Tibial nerve (tissue), 4 donors: ENCODE results near the gene SCAF4. TPM values are rescaled to one million over a fixed set of nuclear protein-coding genes. Genes with fewer than 3 reads are reported as not detected.

Experiments
- DNase-seq, 2 donors: peaks; one replicate each; pipeline ENCODE4 v3.0.0-alpha.2; 2019; ENCODE audit warnings: low spot score in 2 of 2
- H3K27ac ChIP-seq, 4 donors: fragments of 200-600 bp; sonication (generic) in 3 of 4; one replicate each; pipeline ENCODE4 v1.5.1; 2017 to 2019; ENCODE audit warnings: mild to moderate bottlenecking in 1 of 4
- H3K27me3 ChIP-seq, 2 donors: fragments of 200-600 bp; sonication (generic) in 1 of 2; one replicate each; pipeline versions ENCODE4 v1.5.1 to v1.6.0; 2017 to 2019
- H3K36me3 ChIP-seq, 3 donors: fragments of 200-600 bp; sonication (generic); one replicate each; pipeline ENCODE4 v1.5.1; 2018 to 2019
- H3K4me1 ChIP-seq, 4 donors: fragments of 200-600 bp; sonication (generic) in 3 of 4; one replicate each; pipeline ENCODE4 v1.5.1; 2017 to 2019
- H3K4me3 ChIP-seq, 4 donors: fragments of 200-600 bp; sonication (generic) in 3 of 4; one replicate each; pipeline ENCODE4 v1.5.1; 2017 to 2019; ENCODE audit warnings: mild to moderate bottlenecking in 1 of 4, moderate library complexity in 1 of 4
- H3K9me3 ChIP-seq, 4 donors: fragments of 200-600 bp; sonication (generic) in 3 of 4; one replicate each; pipeline ENCODE4 v1.5.1; 2017 to 2019
- CTCF ChIP-seq, 5 experiments: fragments of 200-600 bp in 3 of 5; fragments of 450-650 bp in 2 of 5; sonication (generic) in 3 of 5; IDR thresholded peaks; one replicate each; pipeline ENCODE4 v1.5.1; 2016 to 2019; ENCODE audit warnings: antibody characterized with exemption in 5 of 5, mild to moderate bottlenecking in 3 of 5, moderate library complexity in 2 of 5
- EP300 ChIP-seq, 2 donors: sonication (generic); formaldehyde crosslinking; IDR thresholded peaks; one replicate each; pipeline ENCODE4 v1.6.1; 2017; ENCODE audit warnings: antibody characterized with exemption in 2 of 2, mild to moderate bottlenecking in 1 of 2
- POLR2A ChIP-seq, 2 donors: fragments of 450-650 bp; IDR thresholded peaks; one replicate each; pipeline ENCODE4 v1.6.1; 2017; ENCODE audit warnings: antibody characterized with exemption in 2 of 2, mild to moderate bottlenecking in 2 of 2, moderate library complexity in 2 of 2
- WGBS, 2 donors: methylation state at CpG; one replicate each; pipeline ENCODE4 v1.1.5; 2018; 5-methylcytosine and 5-hydroxymethylcytosine counted together
- total RNA-seq, 4 donors: library from RNA; depleted of rRNA; stranded (reverse); fragments of >200 nt; gene quantifications; one replicate each; pipeline ENCODE4 v1.1.0, GENCODE V29; 2016

The SCAF4 gene
- total RNA-seq, 4 donors from 2014 or later, result 13.2 to 23.2 (median 17.6) TPM

- no peak for TF ChIP-seq POLR2A (IDR thresholded peaks at IDR 0.05)
- TF ChIP-seq CTCF (IDR thresholded peaks at IDR 0.05), result no peak
- no peak for TF ChIP-seq EP300 (IDR thresholded peaks at IDR 0.05)
- Histone ChIP-seq H3K27ac (no peak overlapping the region), H3K36me3 (no peaks in the 10 kb centered on the region), H3K9me3 (no peaks in the 10 kb centered on the region), H3K4me1 (no peaks in the 10 kb centered on the region), H3K27me3 (no peaks in the 10 kb centered on the region), H3K4me3 (no peak overlapping the region)
- no peak for DNase-seq
- 90% methylated on average over 4 of the region's 4 CpGs for WGBS, 2 donors
These were observed 29.0 kb upstream of the SCAF4 start for GRCh38 chr21:31760931-31761330.

- H3K9me3 ChIP-seq, result no peaks in the 10 kb centered on the region
- H3K4me3 ChIP-seq, result no peak overlapping the region
- H3K27ac ChIP-seq, result no peak overlapping the region
- 82 to 83% methylated on average over 1 of the region's 1 CpG for WGBS, 2 donors
- no peaks in the 10 kb centered on the region for H3K27me3 ChIP-seq
- H3K36me3 ChIP-seq, result no peaks in the 10 kb centered on the region
- H3K4me1 ChIP-seq, result no peaks in the 10 kb centered on the region
- no peak for DNase-seq
- TF ChIP-seq POLR2A (IDR thresholded peaks at IDR 0.05) (no peak), EP300 (IDR thresholded peaks at IDR 0.05) (no peak), CTCF (IDR thresholded peaks at IDR 0.05) (no peak)
These were observed 24.9 kb upstream of the SCAF4 start for GRCh38 chr21:31756787-31757186.

GRCh38 chr21:31755027-31755426 is 23.1 kb upstream of the SCAF4 start:
- Histone ChIP-seq H3K9me3 (no peaks in the 10 kb centered on the region), H3K27ac (no peak overlapping the region), H3K27me3 (no peaks in the 10 kb centered on the region), H3K36me3 (no peaks in the 10 kb centered on the region), H3K4me1 (no peaks in the 10 kb centered on the region), H3K4me3 (no peak overlapping the region)
- WGBS, 2 donors, result 86% methylated on average over 6 of the region's 6 CpGs
- no peak for DNase-seq
- TF ChIP-seq CTCF (IDR thresholded peaks at IDR 0.05), result no peak
- no peak for TF ChIP-seq POLR2A (IDR thresholded peaks at IDR 0.05)

- TF ChIP-seq EP300 (IDR thresholded peaks at IDR 0.05) (no peak), POLR2A (IDR thresholded peaks at IDR 0.05) (no peak), CTCF (IDR thresholded peaks at IDR 0.05) (no peak)
- H3K27me3 ChIP-seq, result no peaks in the 10 kb centered on the region
- H3K36me3 ChIP-seq, result no peaks in the 10 kb centered on the region
- no peak overlapping the region for H3K4me3 ChIP-seq
- no peak overlapping the region for H3K27ac ChIP-seq
- no peaks in the 10 kb centered on the region for H3K4me1 ChIP-seq
- H3K9me3 ChIP-seq, result no peaks in the 10 kb centered on the region
- 58 to 77% methylated on average over 1 of the region's 1 CpG for WGBS, 2 donors
- no peak for DNase-seq
These were observed 22.7 kb upstream of the SCAF4 start for GRCh38 chr21:31754708-31754960.

GRCh38 chr21:31753949-31754707 is 22.2 kb upstream of the SCAF4 start:
- no peak for DNase-seq
- no peaks in the 10 kb centered on the region for H3K9me3 ChIP-seq
- H3K4me3 ChIP-seq, result no peak overlapping the region
- no peaks in the 10 kb centered on the region for H3K36me3 ChIP-seq
- no peak overlapping the region for H3K27ac ChIP-seq
- 56 to 59% methylated on average over 4 of the region's 4 CpGs for WGBS, 2 donors
- no peaks in the 10 kb centered on the region for H3K27me3 ChIP-seq
- no peaks in the 10 kb centered on the region for H3K4me1 ChIP-seq
- TF ChIP-seq EP300 (IDR thresholded peaks at IDR 0.05), result no peak
- TF ChIP-seq CTCF (IDR thresholded peaks at IDR 0.05), result no peak
- no peak for TF ChIP-seq POLR2A (IDR thresholded peaks at IDR 0.05)
